H1 (cell line): ENCODE measurements around the gene PCP4L1.
"Not testable (repeated sequence)": the region's sequence is repeated elsewhere in the genome, so short reads cannot be mapped to it uniquely, and the experiment has no call there.

Experiments
- BCL11A ChIP-seq, 2 experiments: IDR thresholded peaks; one replicate each; pipeline ENCODE4 v1.6.1; 2011; ENCODE audit warnings: low read depth in 2 of 2, low read length in 2 of 2, mild to moderate bottlenecking in 2 of 2
- CREB1 ChIP-seq: IDR thresholded peaks from 2 replicates; pipeline ENCODE4 v1.6.1; 2012; ENCODE audit warnings: inconsistent platforms
- EZH2 ChIP-seq: fragments of 200-600 bp; sonication (generic); IDR thresholded peaks from 2 replicates; pipeline ENCODE4 v1.7.1; 2012; ENCODE audit warnings: low read depth, mild to moderate bottlenecking, moderate library complexity, low read length, inconsistent platforms; ENCODE audit not compliant: severe bottlenecking
- GTF2F1 ChIP-seq: IDR thresholded peaks from 2 replicates; pipeline ENCODE4 v1.6.1; 2012; ENCODE audit warnings: low read depth, low read length, improper control_type of control experiment, borderline replicate concordance
- HDAC2 ChIP-seq, 2 experiments: fragments of 300-600 bp in 1 of 2; sonication (generic) in 1 of 2; IDR thresholded peaks; 2 replicates each; pipeline ENCODE4 v1.6.1; 2011 to 2012; ENCODE audit warnings: low read depth in 2 of 2, low read length in 2 of 2, mild to moderate bottlenecking in 2 of 2, moderate library complexity in 2 of 2, borderline replicate concordance in 1 of 2, inconsistent platforms in 1 of 2
- KDM1A ChIP-seq: fragments of 200-600, 300-600 bp; sonication (generic); IDR thresholded peaks from 2 replicates; pipeline ENCODE4 v1.7.1; 2016; ENCODE audit warnings: mild to moderate bottlenecking, low read length, borderline replicate concordance
- MAX ChIP-seq: IDR thresholded peaks from 2 replicates; pipeline ENCODE4 v1.6.1; 2012; ENCODE audit warnings: inconsistent platforms
- NRF1 ChIP-seq: IDR thresholded peaks from 2 replicates; pipeline ENCODE4 v1.6.1; 2011; ENCODE audit warnings: mild to moderate bottlenecking, low read depth, low read length, improper control_type of control experiment
- POLR2A ChIP-seq, 2 experiments: IDR thresholded peaks; 1 replicate in 1 of 2; 2 replicates in 1 of 2; pipeline ENCODE4 v1.6.1; 2011; ENCODE audit warnings: low read depth in 2 of 2, low read length in 2 of 2, mild to moderate bottlenecking in 2 of 2; ENCODE audit errors: control extremely low read depth in 1 of 2
- RFX5 ChIP-seq: IDR thresholded peaks from 2 replicates; pipeline ENCODE4 v1.6.1; 2011; ENCODE audit warnings: low read depth, low read length, improper control_type of control experiment, borderline replicate concordance
- SIN3A ChIP-seq, 2 experiments: IDR thresholded peaks in 1 of 2; conservative IDR thresholded peaks in 1 of 2; 2 replicates each; pipeline ENCODE4 v1.6.1; 2011 to 2012; ENCODE audit warnings: low read length in 2 of 2, improper control_type of control experiment in 1 of 2, low read depth in 1 of 2, mild to moderate bottlenecking in 1 of 2
- SIRT6 ChIP-seq: IDR thresholded peaks from one replicate; pipeline ENCODE4 v1.7.1; 2012; ENCODE audit warnings: low read length, inconsistent platforms
- SP1 ChIP-seq: IDR thresholded peaks from 2 replicates; pipeline ENCODE4 v1.6.1; 2011; ENCODE audit warnings: low read depth, low read length
- TF ChIP-seq, protein P1 (sequence below), 3 experiments: IDR thresholded peaks; 1 replicate in 2 of 3; 2 replicates in 1 of 3; pipeline versions ENCODE4 v1.5.1 to v1.6.1; 2011; ENCODE audit warnings: low read length in 3 of 3, mild to moderate bottlenecking in 3 of 3, inconsistent platforms in 2 of 3, low read depth in 1 of 3, moderate library complexity in 1 of 3; ENCODE audit not compliant: insufficient read depth in 1 of 3; ENCODE audit errors: control extremely low read depth in 1 of 3

GRCh38 chr1:161255302-161255701 is 3.2 kb upstream of the PCP4L1 start:
- TF ChIP-seq MAX; BCL11A (IDR thresholded peaks at IDR 0.05; ENCODE audit: low read depth in 2 of 2, low read length in 2 of 2); POLR2A (IDR thresholded peaks at IDR 0.05; ENCODE audit: control extremely low read depth in 1 of 2, low read depth in 2 of 2, low read length in 2 of 2); EZH2; SIRT6; SP1; HDAC2 (IDR thresholded peaks at IDR 0.05; ENCODE audit: borderline replicate concordance in 1 of 2, low read depth in 2 of 2, low read length in 2 of 2); CREB1; NRF1; SIN3A (conservative IDR thresholded peaks at IDR 0.05 in 1 of 2, IDR thresholded peaks at IDR 0.05 in 1 of 2; ENCODE audit: low read depth in 1 of 2, low read length in 2 of 2); GTF2F1; KDM1A; RFX5: not testable (repeated sequence)
- TF ChIP-seq, protein P1, sequence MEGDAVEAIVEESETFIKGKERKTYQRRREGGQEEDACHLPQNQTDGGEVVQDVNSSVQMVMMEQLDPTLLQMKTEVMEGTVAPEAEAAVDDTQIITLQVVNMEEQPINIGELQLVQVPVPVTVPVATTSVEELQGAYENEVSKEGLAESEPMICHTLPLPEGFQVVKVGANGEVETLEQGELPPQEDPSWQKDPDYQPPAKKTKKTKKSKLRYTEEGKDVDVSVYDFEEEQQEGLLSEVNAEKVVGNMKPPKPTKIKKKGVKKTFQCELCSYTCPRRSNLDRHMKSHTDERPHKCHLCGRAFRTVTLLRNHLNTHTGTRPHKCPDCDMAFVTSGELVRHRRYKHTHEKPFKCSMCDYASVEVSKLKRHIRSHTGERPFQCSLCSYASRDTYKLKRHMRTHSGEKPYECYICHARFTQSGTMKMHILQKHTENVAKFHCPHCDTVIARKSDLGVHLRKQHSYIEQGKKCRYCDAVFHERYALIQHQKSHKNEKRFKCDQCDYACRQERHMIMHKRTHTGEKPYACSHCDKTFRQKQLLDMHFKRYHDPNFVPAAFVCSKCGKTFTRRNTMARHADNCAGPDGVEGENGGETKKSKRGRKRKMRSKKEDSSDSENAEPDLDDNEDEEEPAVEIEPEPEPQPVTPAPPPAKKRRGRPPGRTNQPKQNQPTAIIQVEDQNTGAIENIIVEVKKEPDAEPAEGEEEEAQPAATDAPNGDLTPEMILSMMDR (IDR thresholded peaks at IDR 0.05; ENCODE audit: control extremely low read depth in 1 of 3, insufficient read depth in 1 of 3, low read depth in 1 of 3, low read length in 3 of 3) = not testable (repeated sequence)
